Right lobe of liver (tissue), 4 donors: ENCODE data around the gene CTSH.

ENCODE experiments used
- CTCF ChIP-seq, 4 donors: fragments of 200-600 bp in 3 of 4; fragments of 450-650 bp in 1 of 4; IDR thresholded peaks; one replicate each; pipeline versions ENCODE4 v1.5.1 to v1.8.0; 2016 to 2022; ENCODE audit warnings: antibody characterized with exemption in 4 of 4, mild to moderate bottlenecking in 2 of 4
- POLR2A ChIP-seq: fragments of 450-650 bp; IDR thresholded peaks from one replicate; pipeline ENCODE4 v1.6.1; 2017; ENCODE audit warnings: antibody characterized with exemption, mild to moderate bottlenecking
- donor health status: DM: no; HTN: no; CAD: no.
- donor health status: DM: no; HTN: no; CAD: no.
- donor health status: DM: no; HTN: yes; CAD: no.

- TF ChIP-seq CTCF (IDR thresholded peaks at IDR 0.05) (no peak), POLR2A (no peak)
Observed at GRCh38 chr15:78937132-78937739, 7.6 kb downstream of the CTSH start.
